HCT116 (cell line): ENCODE results near the gene ESPN. TPM values are rescaled to one million over a fixed set of nuclear protein-coding genes. Genes with fewer than 3 reads are reported as not detected.

Experiments used
- ATAC-seq: fragments of 200-7000 bp; cut with Tn5 transposase; 2 replicates; pipeline ENCODE4 v1.9.1; 2020; ENCODE audit warnings: mild to moderate bottlenecking, moderate library complexity
- BruUV-seq: library from RNA; stranded (reverse); fragments of 400-500 nt; replicated peaks from 2 replicates; lab custom pipeline; 2021; lab: Mats Ljungman, UMichigan
- CTCF ChIA-PET: fragments of 300-600 bp; sonication (Branson Sonifier 250); formaldehyde crosslinking; loops from one replicate; lab custom pipeline; 2021; ENCODE audit warnings: antibody characterized with exemption; lab: Charles Lee
- POLR2A ChIA-PET: fragments of 300-600, 350-600 bp; sonication (Branson Sonifier 250); formaldehyde crosslinking; loops from one replicate; lab custom pipeline; 2021; ENCODE audit warnings: antibody characterized with exemption; lab: Charles Lee
- RAD21 ChIA-PET, 2 experiments: fragments of 300-600 bp; sonication (Branson Sonifier 250); formaldehyde crosslinking; loops; one replicate each; lab custom pipeline; 2023; ENCODE audit warnings: low total read pairs in 2 of 2; ENCODE audit not compliant: uncharacterized antibody in 2 of 2, unreplicated experiment in 2 of 2, low non-redundant PET in 1 of 2; lab: Charles Lee
- DNase-seq: peaks from one replicate; pipeline ENCODE4 v3.0.0-alpha.2; 2010; ENCODE audit warnings: low read depth, low spot score
- H2AFZ ChIP-seq: fragments of 200-600 bp; shearing (Covaris generic), sonication (generic); 2 replicates; pipeline ENCODE4 v1.6.1; 2017; ENCODE audit warnings: low read depth, mixed run types, mixed read lengths, antibody characterized with exemption, low read length; ENCODE audit not compliant: poor library complexity, severe bottlenecking
- H3K27ac ChIP-seq: 2 replicates; pipeline ENCODE4 v1.5.1; 2012; ENCODE audit warnings: low read depth, low read length
- H3K27me3 ChIP-seq: fragments of 200-600 bp; sonication (generic); 2 replicates; pipeline ENCODE4 v1.6.1; 2016; ENCODE audit warnings: mixed run types, low read length, mixed read lengths; ENCODE audit not compliant: insufficient read depth
- H3K36me3 ChIP-seq, 2 experiments: fragments of 200-500 bp in 1 of 2; fragments of 200-600 bp in 1 of 2; sonication (Bioruptor generic) in 1 of 2; sonication (generic) in 1 of 2; 2 replicates each; pipeline versions ENCODE4 v1.5.1 to v1.6.1; 2014 to 2016; ENCODE audit warnings: low read length in 2 of 2, inconsistent platforms in 1 of 2, mixed read lengths in 1 of 2, mixed run types in 1 of 2; ENCODE audit not compliant: insufficient read depth in 2 of 2, control insufficient read depth in 1 of 2
- H3K4me1 ChIP-seq, 2 experiments: fragments of 200-600 bp in 1 of 2; sonication (generic) in 1 of 2; 2 replicates each; pipeline versions ENCODE4 v1.5.1 to v1.6.1; 2012 to 2017; ENCODE audit warnings: low read length in 2 of 2, inconsistent platforms in 1 of 2, mild to moderate bottlenecking in 1 of 2, mixed read lengths in 1 of 2, mixed run types in 1 of 2, moderate library complexity in 1 of 2; ENCODE audit not compliant: insufficient read depth in 2 of 2, control insufficient read depth in 1 of 2
- H3K4me2 ChIP-seq: fragments of 200-600 bp; sonication (generic); 2 replicates; pipeline ENCODE4 v1.6.1; 2017; ENCODE audit warnings: mixed run types, low read length, mixed read lengths
- H3K4me3 ChIP-seq, 2 experiments: fragments of 200-600 bp in 1 of 2; sonication (generic) in 1 of 2; replicated peaks in 1 of 2; 2 replicates each; pipeline ENCODE4 v1.5.1; 2011 to 2016; ENCODE audit warnings: low read length in 2 of 2, control low read depth in 1 of 2, low read depth in 1 of 2, mild to moderate bottlenecking in 1 of 2, mixed read lengths in 1 of 2, mixed run types in 1 of 2
- H3K79me2 ChIP-seq: fragments of 200-600 bp; sonication (generic); 2 replicates; pipeline ENCODE4 v1.6.1; 2017; ENCODE audit warnings: mild to moderate bottlenecking, mixed run types, low read length, moderate library complexity, mixed read lengths; ENCODE audit not compliant: insufficient read depth
- H3K9ac ChIP-seq: fragments of 200-600 bp; sonication (generic); 2 replicates; pipeline ENCODE4 v1.6.1; 2016; ENCODE audit warnings: low read length, mixed read lengths
- H3K9me2 ChIP-seq: fragments of 200-600 bp; sonication (generic), shearing (Covaris generic); 2 replicates; pipeline ENCODE4 v1.6.1; 2017; ENCODE audit warnings: mixed run types, mild to moderate bottlenecking, moderate library complexity; ENCODE audit not compliant: insufficient read depth
- H3K9me3 ChIP-seq, 2 experiments: fragments of 200-500 bp in 1 of 2; fragments of 200-600 bp in 1 of 2; sonication (Bioruptor generic) in 1 of 2; sonication (generic) in 1 of 2; 2 replicates each; pipeline ENCODE4 v1.6.1; 2014 to 2017; ENCODE audit warnings: low read length in 2 of 2, mixed read lengths in 2 of 2, inconsistent platforms in 1 of 2, low read depth in 1 of 2, mild to moderate bottlenecking in 1 of 2, mixed run types in 1 of 2, moderate library complexity in 1 of 2; ENCODE audit not compliant: control insufficient read depth in 1 of 2, insufficient read depth in 1 of 2
- H4K20me1 ChIP-seq: fragments of 200-600 bp; sonication (generic), shearing (Covaris generic); 2 replicates; pipeline ENCODE4 v1.6.1; 2017; ENCODE audit warnings: mixed run types, mild to moderate bottlenecking, moderate library complexity; ENCODE audit not compliant: insufficient read depth
- CEBPB ChIP-seq: IDR thresholded peaks from 2 replicates; pipeline ENCODE4 v1.6.1; 2012; ENCODE audit warnings: low read depth
- EGR1 ChIP-seq: IDR thresholded peaks from 2 replicates; pipeline ENCODE4 v1.6.1; 2012; ENCODE audit warnings: low read depth
- EZH2 ChIP-seq: fragments of 200-600 bp; sonication (generic); IDR thresholded peaks from 2 replicates; pipeline ENCODE4 v1.6.1; 2017; ENCODE audit warnings: antibody characterized with exemption, mixed run types
- EZH2phosphoT487 ChIP-seq: fragments of 200-600 bp; IDR thresholded peaks from 2 replicates; pipeline ENCODE4 v1.6.1; 2018; ENCODE audit warnings: antibody characterized with exemption, borderline replicate concordance
- FOSL1 ChIP-seq: IDR thresholded peaks from 2 replicates; pipeline ENCODE4 v1.6.1; 2012; ENCODE audit warnings: low read depth
- JUND ChIP-seq: IDR thresholded peaks from 2 replicates; pipeline ENCODE4 v1.6.1; 2012
- RAD21 ChIP-seq: IDR thresholded peaks from 2 replicates; pipeline ENCODE4 v1.6.1; 2012; ENCODE audit warnings: low read depth, mild to moderate bottlenecking
- REST ChIP-seq: IDR thresholded peaks from 2 replicates; pipeline ENCODE4 v1.6.1; 2012; ENCODE audit warnings: low read depth
- SIN3A ChIP-seq: IDR thresholded peaks from 2 replicates; pipeline ENCODE4 v1.6.1; 2012; ENCODE audit warnings: low read depth
- TCF7L2 ChIP-seq: IDR thresholded peaks from 2 replicates; pipeline ENCODE4 v1.7.0; 2011; ENCODE audit warnings: borderline replicate concordance, inconsistent platforms; ENCODE audit not compliant: insufficient read depth, insufficient read length; ENCODE audit errors: extremely low read depth
- YY1 ChIP-seq: IDR thresholded peaks from 2 replicates; pipeline ENCODE4 v1.6.1; 2011; ENCODE audit warnings: low read length, low read depth, moderate library complexity, mild to moderate bottlenecking; ENCODE audit not compliant: insufficient replicate concordance; ENCODE audit errors: extremely low read depth
- ZBTB33 ChIP-seq: IDR thresholded peaks from 2 replicates; pipeline ENCODE4 v1.6.1; 2011; ENCODE audit warnings: mild to moderate bottlenecking, low read length, moderate library complexity; ENCODE audit not compliant: insufficient replicate concordance; ENCODE audit errors: extremely low read depth
- ZFX ChIP-seq: fragments of 450-650 bp; IDR thresholded peaks from 2 replicates; pipeline ENCODE4 v1.6.1; 2017
- ZNF274 ChIP-seq: fragments of 200-500 bp; sonication (Bioruptor generic); IDR thresholded peaks from 2 replicates; pipeline ENCODE4 v1.6.1; 2014; ENCODE audit warnings: mild to moderate bottlenecking, low read depth, low read length, inconsistent platforms
- intact Hi-C: fragments of 100-400 bp; cut with micrococcal nuclease; formaldehyde crosslinking; loops from 2 replicates; pipeline ENCODE4 v1.10.0; 2022
- total RNA-seq: library from RNA; stranded (reverse); gene quantifications from one replicate; pipeline ENCODE4 v1.2.1, GENCODE V29; 2021; ENCODE audit not compliant: unreplicated experiment

ESPN gene
- total RNA-seq, 1 experiment from 2014 or later: 114 TPM

GRCh38 chr1:6389971-6390370, 34.6 kb upstream of the ESPN start:
- H2AFZ ChIP-seq: no peak overlapping the region
- BruUV-seq: no TSS peak
- ChIA-PET CTCF (no interaction called here), RAD21 (no interaction called here), POLR2A (no interaction called here)
- H3K27me3 ChIP-seq: no peaks in the 10 kb centered on the region
- intact Hi-C loops: no loop called here
- 0 out of 2 replicates have a peak overlapping the region, but pooled peaks have one; percentile 21 for H3K4me2 ChIP-seq
- no peak overlapping the region; the same call in 1 of the 2 replicates for H3K27ac ChIP-seq
- no peaks in the 10 kb centered on the region for H3K36me3 ChIP-seq
- no peak overlapping the region for H3K9ac ChIP-seq
- H3K4me1 ChIP-seq: peaks cover 36 to 72% of the 10 kb centered on the region in 2 experiments
- ATAC-seq (no peak), DNase-seq (no peak)
- H3K79me2 ChIP-seq: peaks cover 78% of the 10 kb centered on the region
- no peak overlapping the region for H3K4me3 ChIP-seq
- no peaks in the 10 kb centered on the region for H3K9me2 ChIP-seq
- no peaks in the 10 kb centered on the region for H4K20me1 ChIP-seq
- TF ChIP-seq EGR1 (no peak), FOSL1 (no peak), REST (no peak), EZH2phosphoT487 (no peak), ZFX (no peak), CEBPB (no peak), JUND (no peak), YY1 (no peak), SIN3A (no peak), TCF7L2 (no peak), RAD21 (no peak), ZNF274 (no peak), ZBTB33 (no peak), EZH2 (no peak)
- H3K9me3 ChIP-seq: no peaks in the 10 kb centered on the region
